ENCODE data around the gene RHOT2. TPM values are rescaled to one million over a fixed set of nuclear protein-coding genes. Genes with fewer than 3 reads are reported as not detected.

Gene RHOT2
- total RNA-seq, 1 donor from 2014 or later: 136 TPM

Other genes starting within 250 kb of the RHOT2 start
- gene RAB11FIP3, start 242.5 kb upstream of the RHOT2 start, total RNA-seq: 35.2 and 38.5 TPM in 2 replicates
- 86.5 and 94.8 TPM in 2 replicates for gene CAPN15, start 140.4 kb upstream of the RHOT2 start, total RNA-seq
- 0.10 TPM in 1 of 2 replicates, not detected in the other for gene PRR35, start 107.7 kb upstream of the RHOT2 start, total RNA-seq
- 1.8 and 2.2 TPM in 2 replicates for gene NHLRC4, start 101.1 kb upstream of the RHOT2 start, total RNA-seq
- gene PIGQ, start 98.2 kb upstream of the RHOT2 start, total RNA-seq: 45.5 and 49.8 TPM in 2 replicates
- 16.2 and 17.6 TPM in 2 replicates for gene RAB40C, start 78.1 kb upstream of the RHOT2 start, total RNA-seq
- 0.69 and 0.76 TPM in 2 replicates for gene WFIKKN1, start 37.1 kb upstream of the RHOT2 start, total RNA-seq
- 79.2 and 85.0 TPM in 2 replicates for gene METTL26, start 31.8 kb upstream of the RHOT2 start, total RNA-seq
- gene MCRIP2, start 26.3 kb upstream of the RHOT2 start, total RNA-seq: 19.3 and 27.5 TPM in 2 replicates
- gene WDR90, start 18.8 kb upstream of the RHOT2 start, total RNA-seq: 52.9 and 53.6 TPM in 2 replicates
- 0.98 and 2.0 TPM in 2 replicates for gene RHBDL1, start 7.5 kb downstream of the RHOT2 start, total RNA-seq
- gene STUB1, start 12.3 kb downstream of the RHOT2 start, total RNA-seq: 73.9 and 81.6 TPM in 2 replicates
- gene JMJD8, start 16.2 kb downstream of the RHOT2 start, total RNA-seq: 41.2 and 42.1 TPM in 2 replicates
- gene WDR24, start 22.3 kb downstream of the RHOT2 start, total RNA-seq: 18.0 and 18.5 TPM in 2 replicates
- 8.0 and 8.2 TPM in 2 replicates for gene FBXL16, start 37.7 kb downstream of the RHOT2 start, total RNA-seq
- 4.7 and 6.1 TPM in 2 replicates for gene METRN, start 47.0 kb downstream of the RHOT2 start, total RNA-seq
- 8.1 and 10.8 TPM in 2 replicates for gene ANTKMT, start 53.0 kb downstream of the RHOT2 start, total RNA-seq
- gene CCDC78, start 58.3 kb downstream of the RHOT2 start, total RNA-seq: 1.7 and 2.4 TPM in 2 replicates
- gene HAGHL, start 59.0 kb downstream of the RHOT2 start, total RNA-seq: 5.1 and 6.1 TPM in 2 replicates
- gene CIAO3, start 72.9 kb downstream of the RHOT2 start, total RNA-seq: 42.5 and 46.8 TPM in 2 replicates
- not detected in 2 replicates for gene MSLN, start 92.6 kb downstream of the RHOT2 start, total RNA-seq
- gene RPUSD1, start 120.2 kb downstream of the RHOT2 start, total RNA-seq: 35.4 and 36.4 TPM in 2 replicates
- 73.0 and 79.3 TPM in 2 replicates for gene CHTF18, start 120.5 kb downstream of the RHOT2 start, total RNA-seq
- not detected in 2 replicates for gene GNG13, start 132.6 kb downstream of the RHOT2 start, total RNA-seq

Data from T-helper 1 cell treated with Interleukin-12 subunit alpha and Interleukin-12 subunit beta and Interleukin-4 antibody, amounts not matched to agents 30 ng/mL and 1 ng/mL, for 36 hours (primary cell).